ENCODE results near the gene MBNL1. TPM values are rescaled to one million over a fixed set of nuclear protein-coding genes. Genes with fewer than 3 reads are reported as not detected.

Gene MBNL1
- total RNA-seq, 6 experiments from 2014 or later: 200 to 291 (median 244) TPM

DNA sequence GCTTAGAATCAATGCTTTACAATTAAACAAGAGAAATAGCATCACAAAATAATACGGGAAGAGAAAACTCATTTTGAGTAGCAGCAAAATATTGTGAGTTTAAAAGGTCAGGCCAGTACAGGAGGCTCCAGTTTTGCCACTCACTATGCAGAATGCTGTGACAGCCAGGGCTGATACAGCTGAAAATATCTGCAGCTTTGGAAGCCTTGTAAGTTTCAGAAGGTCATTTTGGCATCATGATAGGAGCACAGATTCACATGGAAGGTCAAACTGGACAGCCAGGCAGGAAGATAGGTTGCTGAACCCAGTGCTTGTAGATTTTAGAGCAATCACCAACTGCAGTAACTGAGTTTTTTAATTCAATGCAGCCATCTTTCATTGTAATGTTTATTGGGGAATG, 14.1 kb downstream of the MBNL1 start:
- TF ChIP-seq, protein P1, sequence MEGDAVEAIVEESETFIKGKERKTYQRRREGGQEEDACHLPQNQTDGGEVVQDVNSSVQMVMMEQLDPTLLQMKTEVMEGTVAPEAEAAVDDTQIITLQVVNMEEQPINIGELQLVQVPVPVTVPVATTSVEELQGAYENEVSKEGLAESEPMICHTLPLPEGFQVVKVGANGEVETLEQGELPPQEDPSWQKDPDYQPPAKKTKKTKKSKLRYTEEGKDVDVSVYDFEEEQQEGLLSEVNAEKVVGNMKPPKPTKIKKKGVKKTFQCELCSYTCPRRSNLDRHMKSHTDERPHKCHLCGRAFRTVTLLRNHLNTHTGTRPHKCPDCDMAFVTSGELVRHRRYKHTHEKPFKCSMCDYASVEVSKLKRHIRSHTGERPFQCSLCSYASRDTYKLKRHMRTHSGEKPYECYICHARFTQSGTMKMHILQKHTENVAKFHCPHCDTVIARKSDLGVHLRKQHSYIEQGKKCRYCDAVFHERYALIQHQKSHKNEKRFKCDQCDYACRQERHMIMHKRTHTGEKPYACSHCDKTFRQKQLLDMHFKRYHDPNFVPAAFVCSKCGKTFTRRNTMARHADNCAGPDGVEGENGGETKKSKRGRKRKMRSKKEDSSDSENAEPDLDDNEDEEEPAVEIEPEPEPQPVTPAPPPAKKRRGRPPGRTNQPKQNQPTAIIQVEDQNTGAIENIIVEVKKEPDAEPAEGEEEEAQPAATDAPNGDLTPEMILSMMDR (IDR thresholded peaks at IDR 0.05): no peak
- Mint-ChIP-seq H3K36me3 (ENCODE audit: low read depth) (peaks cover 9% of the 10 kb centered on the region), H3K9me3 (no peaks in the 10 kb centered on the region), H3K27me3 (ENCODE audit: insufficient read depth) (no peaks in the 10 kb centered on the region; the same call in 1 of the 2 replicates), H3K27ac (peak overlapping the region; percentile 63), H3K4me3 (peak overlapping the region; percentile 10), H3K4me1 (ENCODE audit: low read depth) (peaks cover 83% of the 10 kb centered on the region)
- no peak for DNase-seq

DNA sequence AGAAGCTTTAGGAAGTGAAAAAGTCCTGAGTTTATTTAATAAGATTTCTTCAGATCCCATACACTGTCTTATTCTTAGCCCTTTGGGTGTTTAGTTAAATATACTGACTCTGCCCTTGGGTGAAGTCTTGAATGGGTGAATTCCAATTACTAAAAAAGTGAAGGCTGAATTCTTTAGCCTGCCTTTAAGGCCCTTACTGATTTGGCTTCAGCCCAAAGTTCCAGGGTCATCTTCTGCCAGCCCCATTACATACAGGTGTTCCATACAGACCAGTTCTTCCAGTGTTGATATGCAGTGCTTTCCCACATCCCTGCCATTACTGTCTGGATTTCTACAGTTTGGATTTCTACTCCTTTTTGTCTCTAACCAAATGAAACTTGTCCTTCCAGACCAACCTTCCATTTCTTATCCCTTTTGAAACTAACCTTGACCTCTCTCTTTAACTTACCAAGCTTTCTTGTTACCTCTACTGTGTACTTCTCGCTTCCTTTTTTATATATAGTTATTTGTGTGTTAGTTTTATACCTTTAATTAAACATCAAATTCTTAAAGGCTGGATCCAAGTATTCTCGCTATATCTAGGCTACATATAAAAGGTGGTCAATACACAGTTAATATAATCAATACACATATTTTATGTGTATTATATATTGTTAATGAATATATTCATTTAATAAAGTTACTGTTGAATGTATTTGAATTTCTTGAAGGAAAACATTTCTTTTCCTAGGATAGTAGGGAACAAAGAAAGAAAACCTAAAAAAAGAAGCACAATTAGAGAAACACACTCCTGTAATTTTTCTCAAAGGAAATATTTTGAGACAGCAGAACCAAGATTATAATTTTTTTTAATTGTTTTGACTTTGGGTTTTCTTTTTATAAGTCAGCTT, 15.0 kb downstream of the MBNL1 start:
- H3K9me3 Mint-ChIP-seq: no peaks in the 10 kb centered on the region
- H3K27me3 Mint-ChIP-seq (ENCODE audit: insufficient read depth): no peaks in the 10 kb centered on the region; the same call in 1 of the 2 replicates
- TF ChIP-seq, protein P1 (IDR thresholded peaks at IDR 0.05): no peak
- DNase-seq: no peak
- H3K36me3 Mint-ChIP-seq (ENCODE audit: low read depth): peaks cover 9% of the 10 kb centered on the region
- H3K4me1 Mint-ChIP-seq (ENCODE audit: low read depth): peaks cover 83% of the 10 kb centered on the region
- H3K27ac Mint-ChIP-seq: peak overlapping the region; percentile 63
- H3K4me3 Mint-ChIP-seq: no peak overlapping the region

DNA sequence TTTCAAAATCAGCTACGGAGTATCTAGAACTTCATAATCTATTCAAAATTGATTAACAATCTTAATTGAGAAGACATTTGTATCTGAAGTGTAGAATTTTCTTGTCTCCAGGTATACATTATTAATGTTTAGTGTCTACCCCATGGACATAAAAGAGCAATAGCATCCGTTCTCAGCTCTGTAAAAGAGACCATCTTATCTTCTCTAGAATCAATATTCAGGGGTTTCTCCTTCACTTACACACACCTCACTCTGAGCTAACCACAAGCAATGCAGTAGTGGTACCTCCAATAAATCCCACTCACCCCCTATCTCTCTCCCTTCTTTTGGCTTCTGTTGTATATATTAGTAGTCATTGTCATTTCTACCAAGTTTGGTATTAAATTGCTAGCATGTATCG, 16.2 kb downstream of the MBNL1 start:
- Mint-ChIP-seq H3K27me3 (ENCODE audit: insufficient read depth) (no peaks in the 10 kb centered on the region; the same call in 1 of the 2 replicates), H3K9me3 (no peaks in the 10 kb centered on the region), H3K4me3 (no peak overlapping the region), H3K36me3 (ENCODE audit: low read depth) (peaks cover 9% of the 10 kb centered on the region), H3K27ac (peak overlapping the region; percentile 45), H3K4me1 (ENCODE audit: low read depth) (peaks cover 83% of the 10 kb centered on the region)
- TF ChIP-seq, protein P1 (IDR thresholded peaks at IDR 0.05): no peak
- no peak for DNase-seq

DNA sequence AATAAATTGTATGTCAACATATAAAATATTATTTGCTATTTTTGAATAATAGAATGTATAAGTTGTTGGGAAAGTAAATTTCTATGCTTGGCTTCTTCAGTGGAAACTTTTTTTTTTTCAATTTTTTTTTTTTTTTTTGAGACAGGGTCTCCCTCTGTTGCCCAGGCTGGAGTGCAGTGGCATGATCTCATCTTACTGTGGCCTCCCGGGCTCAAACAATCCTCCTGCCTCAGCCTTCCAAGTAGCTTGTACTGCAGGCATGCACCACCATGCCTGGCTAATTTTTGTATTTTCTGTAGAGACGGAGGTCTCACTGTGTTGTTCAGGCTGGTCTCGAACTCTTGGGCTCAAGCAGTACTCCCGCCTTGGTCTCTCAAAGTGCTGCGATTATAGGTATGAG, 16.8 kb downstream of the MBNL1 start:
- peaks cover 9% of the 10 kb centered on the region for H3K36me3 Mint-ChIP-seq (ENCODE audit: low read depth)
- peak overlapping the region; percentile 2 for H3K27ac Mint-ChIP-seq
- H3K27me3 Mint-ChIP-seq (ENCODE audit: insufficient read depth): no peaks in the 10 kb centered on the region; the same call in 1 of the 2 replicates
- H3K9me3 Mint-ChIP-seq: no peaks in the 10 kb centered on the region
- DNase-seq: no peak
- no peak overlapping the region for H3K4me3 Mint-ChIP-seq
- peaks cover 83% of the 10 kb centered on the region for H3K4me1 Mint-ChIP-seq (ENCODE audit: low read depth)
- TF ChIP-seq, protein P1 (IDR thresholded peaks at IDR 0.05): no peak

DNA sequence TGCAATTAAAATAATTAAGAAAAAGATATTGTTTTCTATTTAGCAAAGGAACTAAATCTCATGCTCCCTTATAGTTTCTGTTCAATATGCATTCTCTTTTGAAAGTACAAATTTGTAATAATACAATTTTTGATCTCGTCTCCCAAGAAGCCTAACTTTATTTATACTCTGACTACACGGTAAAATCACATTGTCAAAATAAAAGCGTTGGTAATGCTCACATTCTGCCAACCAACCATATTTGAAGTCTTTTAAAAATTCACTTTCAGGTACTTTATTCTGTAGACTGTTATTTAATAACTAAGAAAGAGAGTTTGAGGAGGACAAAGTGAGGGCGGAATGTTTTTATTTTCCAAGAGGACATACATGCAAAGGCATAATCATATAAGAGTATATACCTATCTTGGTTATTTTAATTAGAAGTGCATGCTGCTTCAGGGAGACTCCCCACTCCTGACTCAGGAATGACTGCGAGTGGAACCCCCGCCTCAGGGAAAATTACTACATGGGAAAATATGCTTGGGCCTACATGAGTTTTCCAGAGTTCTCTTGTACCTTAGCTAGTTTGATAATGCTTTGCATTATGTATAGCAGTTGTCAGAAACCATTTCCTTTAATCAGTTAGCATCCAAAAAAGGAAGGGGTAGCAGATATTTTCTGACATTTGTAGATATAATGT, 19.3 kb downstream of the MBNL1 start:
- peak overlapping the region; percentile 73 for H3K4me3 Mint-ChIP-seq
- H3K27ac Mint-ChIP-seq: peak overlapping the region; percentile 81
- DNase-seq: peak; percentile 54

More for the DNA sequence above, 19.3 kb downstream of the MBNL1 start:
- H3K9me3 Mint-ChIP-seq: no peaks in the 10 kb centered on the region
- H3K36me3 Mint-ChIP-seq (ENCODE audit: low read depth): peaks cover 17% of the 10 kb centered on the region
- no peaks in the 10 kb centered on the region; the same call in 1 of the 2 replicates for H3K27me3 Mint-ChIP-seq (ENCODE audit: insufficient read depth)
- peaks cover 87% of the 10 kb centered on the region for H3K4me1 Mint-ChIP-seq (ENCODE audit: low read depth)
- TF ChIP-seq, protein P1 (IDR thresholded peaks at IDR 0.05): no peak
